CD4-positive, alpha-beta T cell (primary cell): ENCODE data around the gene MELTF. TPM values are rescaled to one million over a fixed set of nuclear protein-coding genes. Genes with fewer than 3 reads are reported as not detected.

Experiments
- ATAC-seq: fragments of 200-7000 bp; cut with Tn5 transposase; one replicate; pipeline ENCODE4 v1.10.0; 2022; ENCODE audit warnings: mild to moderate bottlenecking; ENCODE audit not compliant: poor library complexity
- CTCF ChIA-PET: fragments of 350-600 bp; sonication (Branson Sonifier 250); formaldehyde crosslinking; loops from one replicate; lab custom pipeline; 2021; ENCODE audit warnings: antibody characterized with exemption, inconsistent platforms; lab: Charles Lee
- POLR2A ChIA-PET: fragments of 350-600 bp; sonication (Branson Sonifier 250); formaldehyde crosslinking; loops from one replicate; lab custom pipeline; 2021; ENCODE audit warnings: antibody characterized with exemption, inconsistent platforms; lab: Charles Lee
- DNase-seq, 14 experiments: peaks; one replicate each; pipeline ENCODE4 v3.0.0-alpha.2; 2013 to 2020; ENCODE audit warnings: mixed read lengths in 2 of 14
- H3K27ac ChIP-seq, 2 donors: one replicate each; pipeline versions ENCODE4 v1.5.1 to v1.7.0; 2013; ENCODE audit warnings: low read length in 2 of 2, low read depth in 1 of 2, mild to moderate bottlenecking in 1 of 2
- H3K27me3 ChIP-seq, 2 experiments: 1 replicate in 1 of 2; 2 replicates in 1 of 2; pipeline versions ENCODE4 v1.6.1 to v1.7.0; 2013; ENCODE audit warnings: low read length in 2 of 2, control low read depth in 1 of 2, mild to moderate bottlenecking in 1 of 2, moderate library complexity in 1 of 2; ENCODE audit not compliant: insufficient read depth in 2 of 2, control insufficient read depth in 1 of 2
- H3K36me3 ChIP-seq: one replicate; pipeline ENCODE4 v1.6.1; 2013; ENCODE audit warnings: low read length, control low read depth; ENCODE audit not compliant: insufficient read depth
- H3K4me1 ChIP-seq: one replicate; pipeline ENCODE4 v1.6.1; 2013; ENCODE audit warnings: low read length, control low read depth; ENCODE audit not compliant: insufficient read depth
- H3K4me3 ChIP-seq: one replicate; pipeline ENCODE4 v1.5.1; 2013; ENCODE audit warnings: mild to moderate bottlenecking, low read length, moderate library complexity
- H3K9me3 ChIP-seq, 2 experiments: 1 replicate in 1 of 2; 2 replicates in 1 of 2; pipeline versions ENCODE4 v1.6.1 to v1.7.0; 2013; ENCODE audit warnings: low read length in 2 of 2, mild to moderate bottlenecking in 2 of 2, control low read depth in 1 of 2, moderate library complexity in 1 of 2; ENCODE audit not compliant: control insufficient read depth in 1 of 2, insufficient read depth in 1 of 2
- H3K27ac Mint-ChIP-seq: one replicate; pipeline ENCODE4 v1.8.0; 2020; ENCODE audit warnings: mixed read lengths
- H3K27me3 Mint-ChIP-seq: one replicate; pipeline ENCODE4 v1.8.0; 2021; ENCODE audit warnings: mixed read lengths
- H3K36me3 Mint-ChIP-seq: one replicate; pipeline ENCODE4 v1.8.0; 2021; ENCODE audit warnings: low read depth, mixed read lengths
- H3K4me1 Mint-ChIP-seq: one replicate; pipeline ENCODE4 v1.8.0; 2021; ENCODE audit warnings: low read depth, mixed read lengths
- H3K4me3 Mint-ChIP-seq: one replicate; pipeline ENCODE4 v1.8.0; 2020; ENCODE audit warnings: mild to moderate bottlenecking, mixed read lengths
- H3K9me3 Mint-ChIP-seq: one replicate; pipeline ENCODE4 v1.8.0; 2020; ENCODE audit warnings: mixed read lengths
- intact Hi-C, 2 experiments: fragments of 100-400 bp; cut with DNase I in 1 of 2; cut with micrococcal nuclease in 1 of 2; formaldehyde crosslinking; loops; one replicate each; pipeline versions ENCODE4 v1.15.1 to v1.9.0; 2023 to 2025; cut with DNase I, micrococcal nuclease
- total RNA-seq, 174 experiments: library from RNA in 2 of 174; stranded (reverse) in 2 of 174; gene quantifications; one replicate each; pipeline ENCODE4 v1.2.3 and lab custom pipeline; 2021 to 2026
- TF ChIP-seq, protein P1 (sequence below): fragments of 200-600 bp; IDR thresholded peaks from one replicate; pipeline ENCODE4 v1.8.0; 2022; ENCODE audit warnings: antibody characterized with exemption, mild to moderate bottlenecking

The MELTF gene
- total RNA-seq, 2 experiments from 2014 or later, result 0.89 to 1.2 TPM

DNA sequence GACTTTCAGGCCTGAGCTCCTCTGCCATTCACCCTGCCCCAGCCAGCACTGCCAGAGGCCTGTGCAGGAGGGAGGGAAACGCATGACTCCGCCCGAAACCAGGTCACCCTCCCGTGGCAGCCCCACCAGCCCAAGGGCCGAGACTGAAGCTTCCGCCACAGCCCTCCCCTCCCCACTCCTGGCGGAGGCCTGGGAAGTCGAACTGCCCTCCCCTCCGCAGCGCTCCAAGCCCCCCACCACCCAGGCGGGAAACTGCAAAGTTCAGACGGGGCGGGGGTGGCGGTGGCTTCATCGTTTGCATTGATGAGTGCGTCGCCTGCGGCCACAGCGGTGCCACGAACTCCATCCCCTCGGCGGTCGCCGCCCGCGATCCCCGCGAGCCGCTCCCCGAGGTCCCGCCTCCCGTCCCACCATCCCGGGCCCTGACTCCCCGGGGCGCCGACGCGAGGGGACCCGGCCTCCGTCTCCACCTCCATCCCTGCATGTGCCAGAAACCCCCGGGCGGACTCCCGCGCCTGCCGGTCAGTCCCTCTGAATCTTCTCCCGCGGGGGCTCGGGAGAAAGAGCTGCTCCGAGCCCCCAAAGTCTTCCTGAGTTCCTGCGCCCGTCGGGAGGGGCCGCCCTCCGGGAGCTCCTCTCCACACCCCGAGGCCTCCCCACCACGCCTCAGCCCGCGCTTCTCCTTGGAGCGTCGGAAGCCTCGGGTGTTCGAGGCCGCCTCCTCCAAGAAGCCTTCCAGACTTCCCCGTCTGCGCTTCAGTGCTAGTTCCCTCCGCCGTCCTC lies 698 bp downstream of the MELTF start:
- peak in 3 of 14 experiments; percentile 18 to 51 (median 41) for DNase-seq
- H3K4me1 Mint-ChIP-seq, result no peaks in the 10 kb centered on the region
- H3K9me3 Mint-ChIP-seq, result no peaks in the 10 kb centered on the region
- CTCF ChIA-PET, result interaction anchor here (0.6 to 2.6 kb wide), 10 partner anchors 11 to 435 kb away, joined by 3 to 10 read pairs (median 4); partner anchors contain the start of gene NCBP2
- no peaks in the 10 kb centered on the region for H3K36me3 Mint-ChIP-seq
- H3K27ac ChIP-seq, result no peak overlapping the region
- intact Hi-C loops, result loop anchor here in 1 of 2 experiments (1.0 kb wide), 1 partner anchor 26 kb away; no protein-coding TSS in a partner anchor
- POLR2A ChIA-PET, result interaction anchor here (0.7 to 2.1 kb wide), 3 partner anchors 26 to 460 kb away, joined by 3 to 7 read pairs (median 5); partner anchors contain the start of genes FBXO45, NCBP2 and WDR53
- no peaks in the 10 kb centered on the region for H3K27me3 Mint-ChIP-seq
- TF ChIP-seq, protein P1, sequence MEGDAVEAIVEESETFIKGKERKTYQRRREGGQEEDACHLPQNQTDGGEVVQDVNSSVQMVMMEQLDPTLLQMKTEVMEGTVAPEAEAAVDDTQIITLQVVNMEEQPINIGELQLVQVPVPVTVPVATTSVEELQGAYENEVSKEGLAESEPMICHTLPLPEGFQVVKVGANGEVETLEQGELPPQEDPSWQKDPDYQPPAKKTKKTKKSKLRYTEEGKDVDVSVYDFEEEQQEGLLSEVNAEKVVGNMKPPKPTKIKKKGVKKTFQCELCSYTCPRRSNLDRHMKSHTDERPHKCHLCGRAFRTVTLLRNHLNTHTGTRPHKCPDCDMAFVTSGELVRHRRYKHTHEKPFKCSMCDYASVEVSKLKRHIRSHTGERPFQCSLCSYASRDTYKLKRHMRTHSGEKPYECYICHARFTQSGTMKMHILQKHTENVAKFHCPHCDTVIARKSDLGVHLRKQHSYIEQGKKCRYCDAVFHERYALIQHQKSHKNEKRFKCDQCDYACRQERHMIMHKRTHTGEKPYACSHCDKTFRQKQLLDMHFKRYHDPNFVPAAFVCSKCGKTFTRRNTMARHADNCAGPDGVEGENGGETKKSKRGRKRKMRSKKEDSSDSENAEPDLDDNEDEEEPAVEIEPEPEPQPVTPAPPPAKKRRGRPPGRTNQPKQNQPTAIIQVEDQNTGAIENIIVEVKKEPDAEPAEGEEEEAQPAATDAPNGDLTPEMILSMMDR, result no peak
- no peaks in the 10 kb centered on the region for H3K36me3 ChIP-seq
- no peaks in the 10 kb centered on the region for H3K9me3 ChIP-seq
- ATAC-seq, result peak; percentile 32
- no peak overlapping the region for H3K27ac Mint-ChIP-seq
- peak overlapping the region; percentile 59 for H3K4me3 ChIP-seq
- H3K4me3 Mint-ChIP-seq, result peak overlapping the region; percentile 65
- peaks cover 0 to 2% of the 10 kb centered on the region in 2 experiments for H3K27me3 ChIP-seq
- peaks cover 20% of the 10 kb centered on the region for H3K4me1 ChIP-seq

DNA sequence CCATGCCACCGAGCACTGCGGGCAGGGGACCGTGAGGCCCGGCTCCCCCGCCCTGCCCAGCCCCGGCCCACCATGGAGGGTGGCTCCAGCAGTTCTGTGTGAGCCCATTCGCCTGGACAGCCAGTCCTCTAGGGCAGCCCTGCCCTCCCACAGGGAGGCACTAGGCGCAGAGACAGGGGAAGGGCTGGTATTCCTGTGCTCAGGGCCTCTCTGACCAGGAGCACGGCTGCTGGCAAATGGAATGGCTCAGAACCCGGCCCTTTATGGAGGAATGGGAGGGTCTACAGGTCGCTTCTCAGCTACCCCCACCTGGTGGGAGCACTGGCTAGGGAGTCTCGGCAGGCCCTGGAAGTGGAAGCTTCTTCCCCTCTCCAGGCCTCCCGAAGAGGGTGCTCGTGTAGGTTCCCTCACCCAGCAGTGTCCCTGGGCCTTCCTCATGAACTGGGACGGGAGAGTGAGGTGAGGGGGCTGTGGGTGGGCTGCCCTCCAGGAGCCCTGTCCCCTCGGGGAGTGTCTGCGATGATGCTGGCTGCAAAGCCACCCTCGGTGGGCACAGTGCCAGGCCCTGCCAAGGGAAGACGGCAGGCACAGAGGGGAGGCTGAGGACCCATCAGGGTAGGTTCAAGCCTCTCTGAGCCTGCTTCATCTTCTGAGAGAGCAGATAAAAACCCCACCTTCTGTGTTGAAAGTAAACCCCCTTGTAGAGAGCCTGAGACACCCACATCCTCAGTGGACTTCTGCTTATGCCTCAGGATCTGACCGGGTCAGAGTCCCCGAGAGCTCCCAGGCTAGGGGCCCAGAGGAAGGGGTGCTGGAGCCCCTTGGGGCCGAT lies 1.5 kb downstream of the MELTF start:
- Mint-ChIP-seq H3K9me3 (no peaks in the 10 kb centered on the region), H3K36me3 (no peaks in the 10 kb centered on the region), H3K27me3 (no peaks in the 10 kb centered on the region), H3K27ac (no peak overlapping the region), H3K4me1 (no peaks in the 10 kb centered on the region), H3K4me3 (peak overlapping the region; percentile 65)
- Histone ChIP-seq H3K9me3 (no peaks in the 10 kb centered on the region), H3K27ac (no peak overlapping the region), H3K27me3 (peaks cover 0 to 2% of the 10 kb centered on the region in 2 experiments), H3K4me1 (peaks cover 25% of the 10 kb centered on the region), H3K36me3 (no peaks in the 10 kb centered on the region), H3K4me3 (no peak overlapping the region)
- ChIA-PET POLR2A (no interaction called here), CTCF (interaction anchor here (1.7 to 2.6 kb wide), 2 partner anchors 14 to 25 kb away, joined by 6 to 10 read pairs; no protein-coding TSS in a partner anchor)
- no peak for ATAC-seq
- TF ChIP-seq, protein P1, result no peak
- intact Hi-C loops, result no loop called here
- no peak for DNase-seq

DNA sequence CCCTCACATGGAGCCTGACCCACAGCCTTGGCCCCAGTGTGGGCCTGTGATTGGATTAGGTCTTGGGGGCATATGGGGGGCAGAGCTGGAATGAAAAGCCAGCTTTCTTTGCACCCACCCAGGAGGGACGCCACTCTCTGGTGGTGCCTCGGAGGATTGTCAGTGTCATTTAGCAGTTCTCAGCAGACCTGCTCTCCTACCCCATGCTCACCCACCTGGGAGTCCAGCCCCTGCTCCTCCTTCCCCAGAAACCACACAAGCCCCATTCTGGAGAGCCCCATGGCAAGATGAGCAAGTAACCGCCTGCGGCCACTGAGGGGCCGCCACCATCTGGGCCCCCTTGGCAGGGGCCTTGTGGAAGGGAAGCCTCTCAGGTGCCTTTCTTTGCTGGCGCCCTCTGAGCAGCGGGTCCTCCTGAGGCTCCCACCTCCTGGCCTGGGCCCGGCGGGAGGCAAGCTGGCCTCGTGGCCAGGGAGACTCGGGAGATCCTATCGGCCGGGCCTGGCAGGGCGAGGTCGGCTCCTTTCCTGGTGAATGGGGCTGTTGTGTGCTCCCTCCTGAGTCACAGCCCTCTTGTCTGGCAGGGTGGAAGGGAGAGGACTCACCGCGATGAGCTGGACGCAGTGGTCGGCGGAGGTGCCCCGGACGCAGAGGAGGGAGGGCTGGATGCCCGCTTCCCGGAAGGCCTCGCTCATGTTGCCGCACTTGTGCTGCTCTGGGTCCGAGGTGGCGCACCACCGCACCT lies 2.3 kb downstream of the MELTF start:
- Mint-ChIP-seq H3K27ac (no peak overlapping the region), H3K9me3 (no peaks in the 10 kb centered on the region), H3K36me3 (no peaks in the 10 kb centered on the region), H3K4me1 (no peaks in the 10 kb centered on the region), H3K4me3 (no peak overlapping the region), H3K27me3 (no peaks in the 10 kb centered on the region)
- H3K4me3 ChIP-seq, result no peak overlapping the region
- DNase-seq (no peak), ATAC-seq (no peak)
- no peaks in the 10 kb centered on the region for H3K9me3 ChIP-seq
- no peak overlapping the region for H3K27ac ChIP-seq
- POLR2A ChIA-PET, result no interaction called here
- H3K27me3 ChIP-seq, result peaks cover 0 to 2% of the 10 kb centered on the region in 2 experiments
- intact Hi-C loops, result no loop called here
- no peaks in the 10 kb centered on the region for H3K36me3 ChIP-seq
- TF ChIP-seq, protein P1, result no peak
- CTCF ChIA-PET, result no interaction called here
- peaks cover 29% of the 10 kb centered on the region for H3K4me1 ChIP-seq
